OCI-LY1 (cell line): Measurements from ENCODE around the gene NELL2.

Experiments used
- EZH2 ChIP-seq: fragments of 200-600 bp; sonication (generic), shearing (Covaris generic); IDR thresholded peaks from 2 replicates; pipeline ENCODE4 v1.8.0; 2017; ENCODE audit warnings: borderline replicate concordance, mixed run types, mild to moderate bottlenecking, antibody characterized with exemption, low read length, moderate library complexity, mixed read lengths
- TF ChIP-seq, protein P1 (sequence below): fragments of 200-600 bp; sonication (generic), shearing (Covaris generic); IDR thresholded peaks from 2 replicates; pipeline ENCODE4 v1.5.1; 2017; ENCODE audit warnings: mild to moderate bottlenecking, antibody characterized with exemption, low read length, moderate library complexity, mixed read lengths

GRCh38 chr12:44876544-44877410, 662 bp upstream of the NELL2 start:
- TF ChIP-seq, protein P1, sequence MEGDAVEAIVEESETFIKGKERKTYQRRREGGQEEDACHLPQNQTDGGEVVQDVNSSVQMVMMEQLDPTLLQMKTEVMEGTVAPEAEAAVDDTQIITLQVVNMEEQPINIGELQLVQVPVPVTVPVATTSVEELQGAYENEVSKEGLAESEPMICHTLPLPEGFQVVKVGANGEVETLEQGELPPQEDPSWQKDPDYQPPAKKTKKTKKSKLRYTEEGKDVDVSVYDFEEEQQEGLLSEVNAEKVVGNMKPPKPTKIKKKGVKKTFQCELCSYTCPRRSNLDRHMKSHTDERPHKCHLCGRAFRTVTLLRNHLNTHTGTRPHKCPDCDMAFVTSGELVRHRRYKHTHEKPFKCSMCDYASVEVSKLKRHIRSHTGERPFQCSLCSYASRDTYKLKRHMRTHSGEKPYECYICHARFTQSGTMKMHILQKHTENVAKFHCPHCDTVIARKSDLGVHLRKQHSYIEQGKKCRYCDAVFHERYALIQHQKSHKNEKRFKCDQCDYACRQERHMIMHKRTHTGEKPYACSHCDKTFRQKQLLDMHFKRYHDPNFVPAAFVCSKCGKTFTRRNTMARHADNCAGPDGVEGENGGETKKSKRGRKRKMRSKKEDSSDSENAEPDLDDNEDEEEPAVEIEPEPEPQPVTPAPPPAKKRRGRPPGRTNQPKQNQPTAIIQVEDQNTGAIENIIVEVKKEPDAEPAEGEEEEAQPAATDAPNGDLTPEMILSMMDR: peak; percentile 15; the same call in 1 of the 2 replicates
- no peak for TF ChIP-seq EZH2
